HPDE6-E6E7 (cell line): Measurements from ENCODE around the gene TNFRSF21.
"Not testable (repeated sequence)": the region's sequence is repeated elsewhere in the genome, so short reads cannot be mapped to it uniquely, and the experiment has no call there.

Experiments used
- DNase-seq: peaks from one replicate; pipeline ENCODE4 v3.0.0; 2011; ENCODE audit warnings: missing footprints; ENCODE audit errors: extremely low spot score

The TNFRSF21 gene

GRCh38 chr6:47323321-47323720, 13.6 kb upstream of the TNFRSF21 start:
- no peak for DNase-seq

- no peak for DNase-seq
These were observed 11.9 kb upstream of the TNFRSF21 start for GRCh38 chr6:47321577-47321976.

GRCh38 chr6:47319867-47320266, 10.2 kb upstream of the TNFRSF21 start:
- no peak for DNase-seq

GRCh38 chr6:47319382-47319781, 9.7 kb upstream of the TNFRSF21 start:
- DNase-seq: no peak

GRCh38 chr6:47318236-47318989, 8.7 kb upstream of the TNFRSF21 start:
- DNase-seq: no peak

- not testable (repeated sequence) for DNase-seq
These were observed 5.5 kb upstream of the TNFRSF21 start for GRCh38 chr6:47315181-47315580.

GRCh38 chr6:47310131-47310480, 401 bp upstream of the TNFRSF21 start:
- no peak for DNase-seq

- no peak for DNase-seq
These were observed 984 bp downstream of the TNFRSF21 start for GRCh38 chr6:47308552-47309290.

- DNase-seq: no peak
These were observed 1.5 kb downstream of the TNFRSF21 start for GRCh38 chr6:47308198-47308517.

GRCh38 chr6:47307362-47308197, 2.1 kb downstream of the TNFRSF21 start:
- no peak for DNase-seq

- no peak for DNase-seq
These were observed 2.8 kb downstream of the TNFRSF21 start for GRCh38 chr6:47306887-47307286.

- DNase-seq: no peak
These were observed 5.8 kb downstream of the TNFRSF21 start for GRCh38 chr6:47303861-47304260.

GRCh38 chr6:47303342-47303741, 6.4 kb downstream of the TNFRSF21 start:
- DNase-seq: no peak

GRCh38 chr6:47302043-47302442, 7.7 kb downstream of the TNFRSF21 start:
- no peak for DNase-seq

GRCh38 chr6:47301441-47301840, 8.3 kb downstream of the TNFRSF21 start:
- no peak for DNase-seq

- DNase-seq: no peak
These were observed 9.3 kb downstream of the TNFRSF21 start for GRCh38 chr6:47300417-47300816.

- DNase-seq: no peak
These were observed 9.7 kb downstream of the TNFRSF21 start for GRCh38 chr6:47299965-47300364.

- DNase-seq: no peak
These were observed 11.2 kb downstream of the TNFRSF21 start for GRCh38 chr6:47298475-47298874.

- DNase-seq: no peak
These were observed 14.7 kb downstream of the TNFRSF21 start for GRCh38 chr6:47294990-47295389.

- no peak for DNase-seq
These were observed 16.8 kb downstream of the TNFRSF21 start for GRCh38 chr6:47292944-47293343.

- DNase-seq: no peak
These were observed 17.7 kb downstream of the TNFRSF21 start for GRCh38 chr6:47292027-47292426.

- no peak for DNase-seq
These were observed 19.4 kb downstream of the TNFRSF21 start for GRCh38 chr6:47290124-47290834.
